Measurements from ENCODE around the gene CYB5R4. TPM values are rescaled to one million over a fixed set of nuclear protein-coding genes. Genes with fewer than 3 reads are reported as not detected.

CYB5R4 gene
- total RNA-seq, 1 donor from 2014 or later = 35.4 TPM

- Histone ChIP-seq H3K4me1 (no peaks in the 10 kb centered on the region), H3K27ac (no peak overlapping the region), H3K9me3 (no peaks in the 10 kb centered on the region), H3K27me3 (ENCODE audit: low read depth) (no peaks in the 10 kb centered on the region), H3K36me3 (peaks cover 31% of the 10 kb centered on the region), H3K4me3 (no peak overlapping the region)
- DNase-seq (no peak), ATAC-seq (no peak)
- TF ChIP-seq CTCF (IDR thresholded peaks at IDR 0.05) = no peak
- intact Hi-C loops (cut with DNase I) = no loop called here
Measured at GRCh38 chr6:83962582-83962981, 103.1 kb downstream of the CYB5R4 start.

- Histone ChIP-seq H3K27ac (no peak overlapping the region), H3K4me1 (no peaks in the 10 kb centered on the region), H3K27me3 (ENCODE audit: low read depth) (no peaks in the 10 kb centered on the region), H3K36me3 (no peaks in the 10 kb centered on the region), H3K4me3 (no peak overlapping the region), H3K9me3 (no peaks in the 10 kb centered on the region)
- TF ChIP-seq CTCF (IDR thresholded peaks at IDR 0.05) = no peak
- intact Hi-C loops (cut with DNase I) = no loop called here
- DNase-seq (no peak), ATAC-seq (no peak)
Measured at GRCh38 chr6:83966539-83966938, 107.0 kb downstream of the CYB5R4 start.

- no peak overlapping the region for H3K4me3 ChIP-seq
- intact Hi-C loops (cut with DNase I) = no loop called here
- H3K27me3 ChIP-seq (ENCODE audit: low read depth) = no peaks in the 10 kb centered on the region
- H3K36me3 ChIP-seq = no peaks in the 10 kb centered on the region
- ATAC-seq (no peak), DNase-seq (no peak)
- no peaks in the 10 kb centered on the region for H3K4me1 ChIP-seq
- H3K9me3 ChIP-seq = no peaks in the 10 kb centered on the region
- no peak overlapping the region for H3K27ac ChIP-seq
- TF ChIP-seq CTCF (IDR thresholded peaks at IDR 0.05) = no peak
Measured at GRCh38 chr6:83970582-83970981, 111.1 kb downstream of the CYB5R4 start.

- DNase-seq (no peak), ATAC-seq (no peak)
- Histone ChIP-seq H3K36me3 (no peaks in the 10 kb centered on the region), H3K4me1 (no peaks in the 10 kb centered on the region), H3K4me3 (no peak overlapping the region), H3K27me3 (ENCODE audit: low read depth) (no peaks in the 10 kb centered on the region), H3K9me3 (no peaks in the 10 kb centered on the region), H3K27ac (no peak overlapping the region)
- intact Hi-C loops (cut with DNase I) = no loop called here
- no peak for TF ChIP-seq CTCF (IDR thresholded peaks at IDR 0.05)
Measured at GRCh38 chr6:83974409-83975050, 115.0 kb downstream of the CYB5R4 start.

- intact Hi-C loops (cut with DNase I) = no loop called here
- no peaks in the 10 kb centered on the region for H3K9me3 ChIP-seq
- no peaks in the 10 kb centered on the region for H3K4me1 ChIP-seq
- H3K4me3 ChIP-seq = no peak overlapping the region
- no peak overlapping the region for H3K27ac ChIP-seq
- TF ChIP-seq CTCF (IDR thresholded peaks at IDR 0.05) = no peak
- ATAC-seq (peak; percentile 51 to 89), DNase-seq (no peak)
- H3K27me3 ChIP-seq (ENCODE audit: low read depth) = no peaks in the 10 kb centered on the region
- H3K36me3 ChIP-seq = no peaks in the 10 kb centered on the region
Measured at GRCh38 chr6:83976037-83976755, 116.7 kb downstream of the CYB5R4 start.

All from lower lobe of right lung (tissue), 2 donors.